ENCODE measurements around the gene BLZF1. TPM values are rescaled to one million over a fixed set of nuclear protein-coding genes. Genes with fewer than 3 reads are reported as not detected.
"Not testable (repeated sequence)": the region's sequence is repeated elsewhere in the genome, so short reads cannot be mapped to it uniquely, and the experiment has no call there.

BLZF1 gene
- total RNA-seq, 1 donor from 2014 or later, result 32.0 TPM

- no peak for DNase-seq (ENCODE audit: low spot score)
Measured at GRCh38 chr1:169360415-169360814, 7.6 kb upstream of the BLZF1 start.

- DNase-seq (ENCODE audit: low spot score), result no peak
Measured at GRCh38 chr1:169361281-169361680, 6.7 kb upstream of the BLZF1 start.

GRCh38 chr1:169363046-169363730, 4.8 kb upstream of the BLZF1 start:
- no peak for DNase-seq (ENCODE audit: low spot score)

GRCh38 chr1:169364948-169365347, 3.0 kb upstream of the BLZF1 start:
- DNase-seq (ENCODE audit: low spot score), result no peak

GRCh38 chr1:169367096-169367685, 804 bp upstream of the BLZF1 start:
- no peak for DNase-seq (ENCODE audit: low spot score)

DNA sequence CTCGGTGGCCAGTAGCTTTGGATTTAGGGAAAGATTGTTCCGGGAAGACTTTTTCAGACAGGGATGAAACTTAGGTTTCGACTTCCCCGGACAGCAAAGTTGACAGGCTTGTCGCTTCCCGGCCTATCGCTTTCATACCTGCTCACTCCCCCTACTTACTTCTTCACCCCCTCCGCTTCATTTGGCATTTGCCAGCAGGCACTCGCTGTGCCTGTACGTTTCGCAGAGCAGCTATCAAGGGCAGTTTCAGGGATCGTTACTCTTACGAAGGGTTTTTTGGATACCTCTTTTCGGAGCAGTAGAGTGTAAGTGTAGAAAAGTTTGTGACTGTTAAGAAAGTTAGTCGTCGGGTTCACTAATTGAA, 393 bp downstream of the BLZF1 start:
- DNase-seq (ENCODE audit: low spot score), result no peak

- DNase-seq (ENCODE audit: low spot score), result no peak
Measured at GRCh38 chr1:169371404-169371803, 3.4 kb downstream of the BLZF1 start.

DNA sequence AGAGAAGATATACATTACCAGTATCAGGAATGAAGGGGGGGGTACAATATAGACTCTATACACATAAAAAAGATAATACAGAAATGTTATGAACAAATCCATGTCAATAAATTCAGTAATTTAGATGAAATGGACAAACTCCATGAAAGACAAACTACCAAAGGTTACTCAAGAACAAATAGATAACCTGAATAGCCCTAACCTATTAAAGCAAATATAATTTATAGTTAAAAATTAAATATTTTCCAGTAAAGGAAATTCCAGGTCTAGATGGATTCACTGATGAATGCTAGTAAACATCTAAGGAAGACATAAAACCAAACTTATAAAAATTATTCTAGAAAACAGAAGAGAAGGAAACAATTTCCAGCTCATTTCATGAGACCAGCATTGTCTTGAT, 13.2 kb downstream of the BLZF1 start:
- no peak for DNase-seq (ENCODE audit: low spot score)

GRCh38 chr1:169383449-169383848, 15.5 kb downstream of the BLZF1 start:
- no peak for DNase-seq (ENCODE audit: low spot score)

GRCh38 chr1:169387399-169387798, 19.4 kb downstream of the BLZF1 start:
- no peak for DNase-seq (ENCODE audit: low spot score)

DNA sequence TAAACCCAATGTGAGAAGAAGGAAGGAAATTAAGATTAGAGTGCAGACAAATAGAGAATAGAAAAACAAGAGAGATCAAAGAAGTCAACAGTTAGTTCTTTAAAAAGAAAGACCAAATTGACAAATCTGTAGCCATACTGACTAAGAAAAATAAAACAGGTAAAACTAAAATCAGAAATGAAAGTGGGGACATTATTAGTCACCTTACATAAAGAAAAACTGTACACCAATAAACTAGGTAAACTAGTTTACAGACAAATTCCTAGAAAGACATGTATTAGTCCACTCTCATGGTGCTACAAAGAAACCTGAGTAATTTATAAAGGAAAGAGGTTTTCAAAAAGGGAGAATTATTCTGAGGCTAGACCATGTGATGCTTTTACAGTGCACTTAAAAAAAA, 22.3 kb downstream of the BLZF1 start:
- no peak for DNase-seq (ENCODE audit: low spot score)

DNA sequence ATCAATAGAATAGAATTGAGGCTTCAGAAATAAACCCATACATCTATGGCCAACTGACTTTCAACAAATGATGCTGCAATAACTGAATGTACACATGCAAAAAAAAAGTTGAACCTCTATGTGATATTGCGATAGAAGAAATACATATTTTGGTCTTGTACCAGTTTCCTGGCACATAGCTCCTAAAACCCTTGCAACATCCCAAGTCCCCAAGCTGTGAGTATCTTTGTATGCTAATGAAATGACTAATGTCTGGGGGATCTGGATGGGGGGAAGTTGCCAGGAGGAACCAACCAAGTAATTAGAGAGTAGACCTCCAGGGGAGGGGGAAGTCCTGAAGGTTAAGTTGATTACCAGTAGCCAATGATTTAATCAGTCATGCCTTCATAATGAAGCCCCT, 24.4 kb downstream of the BLZF1 start:
- DNase-seq (ENCODE audit: low spot score), result no peak

- no peak for DNase-seq (ENCODE audit: low spot score)
Measured at GRCh38 chr1:169395955-169396354, 28.0 kb downstream of the BLZF1 start.

DNA sequence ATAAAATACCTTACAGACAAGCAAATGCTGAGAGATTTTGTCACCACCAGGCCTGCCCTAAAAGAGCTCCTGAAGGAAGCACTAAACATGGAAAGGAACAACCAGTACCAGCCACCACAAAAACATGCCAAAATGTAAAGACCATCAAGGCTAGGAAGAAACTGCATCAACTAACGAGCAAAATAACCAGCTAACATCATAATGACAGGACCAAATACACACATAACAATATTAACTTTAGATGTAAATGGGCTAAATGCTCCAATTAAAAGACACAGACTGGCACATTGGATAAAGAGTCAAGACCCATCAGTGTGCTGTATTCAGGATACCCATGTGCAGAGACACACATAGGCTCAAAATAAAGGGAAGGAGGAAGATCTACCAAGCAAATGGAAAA, 34.6 kb downstream of the BLZF1 start:
- not testable (repeated sequence) for DNase-seq (ENCODE audit: low spot score)

- DNase-seq (ENCODE audit: low spot score), result not testable (repeated sequence)
Measured at GRCh38 chr1:169408340-169408739, 40.3 kb downstream of the BLZF1 start.

GRCh38 chr1:169414952-169415351, 47.0 kb downstream of the BLZF1 start:
- no peak for DNase-seq (ENCODE audit: low spot score)

DNA sequence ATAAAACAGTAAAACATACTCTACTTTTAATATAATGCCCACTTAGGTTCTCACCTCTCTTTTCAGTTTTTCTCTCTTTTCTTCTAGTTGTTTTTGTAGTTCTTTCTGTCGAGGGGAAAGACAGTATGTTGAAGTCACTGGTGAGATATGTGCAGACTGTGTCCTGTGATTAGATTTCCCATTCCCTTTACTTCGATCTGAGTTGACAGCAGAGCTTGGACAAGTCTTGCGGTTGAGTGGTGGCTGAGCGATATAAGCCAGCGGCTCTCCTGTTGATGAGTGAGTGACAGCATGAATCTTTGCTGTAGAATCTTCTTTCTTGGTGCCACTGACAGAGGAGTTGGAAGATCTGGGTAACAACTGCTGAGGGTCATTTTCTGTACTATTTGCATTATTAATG, 53.3 kb downstream of the BLZF1 start:
- DNase-seq (ENCODE audit: low spot score), result no peak

DNA sequence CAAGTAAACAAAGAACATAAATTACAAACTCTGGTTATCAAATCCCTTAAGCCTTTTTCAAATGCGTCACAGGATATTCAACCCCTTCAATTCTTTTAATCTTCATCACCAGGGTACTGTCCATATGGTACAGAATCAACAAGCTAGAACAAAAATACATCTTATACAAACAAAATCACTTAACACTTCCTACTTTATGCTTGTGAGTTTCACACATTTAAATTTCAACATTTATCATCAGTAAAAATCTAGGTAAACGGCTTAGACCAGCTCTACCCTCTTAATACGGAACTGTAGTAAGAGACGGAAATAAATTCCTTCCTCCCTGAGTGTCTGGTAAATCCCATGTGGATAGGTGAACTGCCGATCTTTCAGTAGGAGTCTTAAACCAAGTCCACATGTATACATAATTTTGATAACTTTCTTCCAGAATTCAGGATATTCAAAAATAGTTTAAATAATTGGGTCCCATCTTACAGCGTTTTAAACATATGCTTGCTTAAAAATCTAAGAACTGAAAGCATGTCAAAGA, 58.2 kb downstream of the BLZF1 start:
- DNase-seq (ENCODE audit: low spot score), result no peak

DNA sequence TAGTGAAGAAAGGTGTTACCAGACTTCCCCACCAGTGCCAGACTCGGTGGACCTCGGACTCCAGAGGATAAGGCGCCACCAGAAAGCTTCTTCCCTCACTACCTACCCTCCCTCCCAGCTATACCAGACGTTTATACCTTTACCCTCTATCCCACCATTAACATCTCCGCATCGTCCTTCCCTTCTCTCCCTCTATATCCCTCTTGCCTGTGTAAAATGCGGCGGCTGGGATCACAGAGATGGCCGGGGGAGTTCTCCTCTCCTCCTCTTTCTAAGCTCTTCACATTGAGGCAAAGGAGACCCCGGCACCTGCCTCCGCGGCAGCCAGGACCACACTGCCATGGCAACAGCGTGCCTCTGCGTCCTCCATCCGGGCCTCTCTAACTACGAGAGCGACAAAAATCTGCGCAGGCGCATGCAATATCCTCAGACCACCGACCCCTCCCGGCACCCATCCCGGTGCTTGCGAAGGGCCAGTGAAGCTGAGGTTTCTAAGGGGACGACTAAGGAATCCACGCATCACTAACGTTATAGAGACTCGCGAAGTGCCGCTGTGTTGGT, 59.2 kb downstream of the BLZF1 start, which contains the start of gene CCDC181:
CCDC181 (minus strand) TSS at position 394 of the 561 bp plus-strand sequence. CDS start 2,547 bp downstream, outside the sequence.
- DNase-seq (ENCODE audit: low spot score), result peak; percentile 51

Measured in ureter (tissue), 1 donor.